NT2/D1 (cell line): ENCODE data around the gene RRAS.

ENCODE experiments used
- SUZ12 ChIP-seq: IDR thresholded peaks from 2 replicates; pipeline ENCODE4 v1.6.1; 2011; ENCODE audit not compliant: insufficient read length, insufficient read depth; ENCODE audit errors: extremely low read depth
- YY1 ChIP-seq: IDR thresholded peaks from 2 replicates; pipeline ENCODE4 v1.6.1; 2011; ENCODE audit not compliant: insufficient read length, insufficient read depth
- ZNF274 ChIP-seq: IDR thresholded peaks from 2 replicates; pipeline ENCODE4 v1.6.1; 2011; ENCODE audit warnings: mild to moderate bottlenecking, low read depth, low read length

GRCh38 chr19:49660338-49660961 is 20.5 kb upstream of the RRAS start:
- no peak for TF ChIP-seq SUZ12
- TF ChIP-seq YY1 = no peak
- TF ChIP-seq ZNF274 = no peak
